Skeletal muscle tissue (tissue), 5 donors: ENCODE measurements around the gene GNGT1. TPM values are rescaled to one million over a fixed set of nuclear protein-coding genes. Genes with fewer than 3 reads are reported as not detected.

Source experiments
- H3K27ac ChIP-seq: one replicate; pipeline ENCODE4 v1.7.0; 2013; ENCODE audit warnings: mild to moderate bottlenecking, low read depth, low read length, inconsistent platforms
- H3K27me3 ChIP-seq, 3 donors: one replicate each; pipeline ENCODE4 v1.7.0; 2013; ENCODE audit warnings: low read length in 3 of 3; ENCODE audit not compliant: control insufficient read depth in 3 of 3, insufficient read depth in 3 of 3
- H3K36me3 ChIP-seq, 3 donors: one replicate each; pipeline ENCODE4 v1.7.0; 2013; ENCODE audit warnings: low read length in 3 of 3; ENCODE audit not compliant: control insufficient read depth in 3 of 3, insufficient read depth in 3 of 3
- H3K4me1 ChIP-seq, 3 donors: one replicate each; pipeline ENCODE4 v1.7.0; 2013; ENCODE audit warnings: low read length in 3 of 3, mild to moderate bottlenecking in 3 of 3; ENCODE audit not compliant: control insufficient read depth in 3 of 3, insufficient read depth in 3 of 3
- H3K4me3 ChIP-seq, 3 donors: one replicate each; pipeline ENCODE4 v1.7.0; 2013; ENCODE audit warnings: low read length in 3 of 3
- H3K9ac ChIP-seq, 3 donors: one replicate each; pipeline ENCODE4 v1.7.0; 2013; ENCODE audit warnings: low read length in 3 of 3, mild to moderate bottlenecking in 3 of 3, moderate library complexity in 2 of 3, low read depth in 1 of 3
- H3K9me3 ChIP-seq, 3 donors: one replicate each; pipeline ENCODE4 v1.7.0; 2013; ENCODE audit warnings: low read length in 3 of 3; ENCODE audit not compliant: control insufficient read depth in 3 of 3
- small RNA-seq: library from RNA; depleted of rRNA; stranded (forward); fragments of <200 nt; gene quantifications from one replicate; pipeline ENCODE3, GENCODE V24; 2014
- total RNA-seq: library from RNA; depleted of rRNA; stranded (reverse); fragments of >200 nt; gene quantifications from one replicate; pipeline ENCODE4 v1.2.3, GENCODE V29; 2014
- donor health status: Osteomylitis.

GNGT1 gene
- total RNA-seq, 1 donor from 2014 or later: not detected

DNA sequence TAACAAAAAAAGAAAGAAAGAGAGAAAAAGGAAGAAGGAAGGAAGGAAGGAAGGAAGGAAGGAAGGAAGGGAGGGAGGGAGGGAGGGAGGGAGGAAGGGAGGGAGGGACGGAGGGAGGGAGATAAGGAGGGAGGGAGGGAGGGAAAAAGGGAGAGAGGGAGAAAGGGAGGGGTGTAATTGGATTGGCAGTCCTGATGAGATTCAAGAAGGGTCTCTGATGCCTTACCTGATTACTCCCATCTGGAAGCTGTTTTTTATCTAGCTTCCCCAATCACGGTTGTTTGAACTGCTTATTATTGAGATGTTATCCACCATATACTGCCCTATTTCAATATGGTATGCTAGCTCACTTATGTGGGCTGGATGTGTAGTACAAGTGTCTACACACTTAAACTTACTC, 42.5 kb downstream of the GNGT1 start:
- no peaks in the 10 kb centered on the region for H3K9me3 ChIP-seq
- H3K9ac ChIP-seq: no peak overlapping the region
- no peak overlapping the region for H3K27ac ChIP-seq

DNA sequence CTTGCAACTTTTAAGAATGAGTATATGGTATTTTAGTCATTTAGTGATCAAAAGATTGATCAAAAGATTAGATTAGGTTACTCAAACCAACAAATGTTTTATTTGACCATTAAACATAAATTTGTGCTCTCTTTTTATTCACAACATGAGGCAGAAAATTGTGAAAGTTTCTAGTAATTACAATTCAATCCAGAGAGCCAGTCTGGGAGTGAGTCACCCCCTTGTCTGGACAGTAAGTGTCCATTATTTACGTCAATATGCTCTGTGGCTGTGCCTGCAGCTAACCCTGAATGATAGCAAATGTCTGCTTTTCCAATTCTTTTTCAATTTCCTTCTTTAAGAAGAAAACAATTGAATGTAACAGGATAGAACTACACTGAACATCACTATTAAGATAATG, 43.1 kb downstream of the GNGT1 start:
- no peak overlapping the region for H3K27ac ChIP-seq
- no peaks in the 10 kb centered on the region for H3K27me3 ChIP-seq
- no peak overlapping the region for H3K9ac ChIP-seq

More for the DNA sequence above, 42.5 kb downstream of the GNGT1 start:
- Histone ChIP-seq H3K36me3 (no peaks in the 10 kb centered on the region), H3K27me3 (no peaks in the 10 kb centered on the region), H3K4me3 (no peak overlapping the region), H3K4me1 (peaks cover 0 to 4% (median 0%) of the 10 kb centered on the region in 3 donors)

DNA sequence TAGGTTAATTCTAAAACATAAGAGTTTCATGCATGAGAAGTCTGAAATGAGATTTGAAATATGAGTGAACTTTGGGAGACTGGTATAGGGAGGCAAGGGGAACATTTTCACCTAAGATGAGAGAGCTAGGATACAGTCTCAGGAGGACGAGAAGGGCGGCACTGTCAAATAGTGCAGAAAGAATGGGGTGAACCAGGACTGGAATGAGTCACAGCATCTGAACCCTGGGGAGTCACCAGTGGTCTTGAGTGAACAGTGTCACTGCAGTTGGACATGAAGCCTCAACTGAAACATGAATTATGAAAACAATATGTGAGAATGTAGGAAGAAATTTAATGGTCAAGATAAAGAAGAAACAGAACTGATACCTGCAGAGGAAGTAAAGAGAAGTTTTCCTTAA, 48.9 kb downstream of the GNGT1 start:
- H3K4me1 ChIP-seq: no peaks in the 10 kb centered on the region
- H3K4me3 ChIP-seq: no peak overlapping the region
- no peak overlapping the region for H3K27ac ChIP-seq
- H3K9ac ChIP-seq: no peak overlapping the region
- H3K27me3 ChIP-seq: no peaks in the 10 kb centered on the region
- H3K9me3 ChIP-seq: no peaks in the 10 kb centered on the region
- no peaks in the 10 kb centered on the region for H3K36me3 ChIP-seq

More for the DNA sequence above, 43.1 kb downstream of the GNGT1 start:
- Histone ChIP-seq H3K36me3 (no peaks in the 10 kb centered on the region), H3K4me3 (no peak overlapping the region), H3K9me3 (no peaks in the 10 kb centered on the region), H3K4me1 (peaks cover 0 to 4% (median 0%) of the 10 kb centered on the region in 3 donors)

DNA sequence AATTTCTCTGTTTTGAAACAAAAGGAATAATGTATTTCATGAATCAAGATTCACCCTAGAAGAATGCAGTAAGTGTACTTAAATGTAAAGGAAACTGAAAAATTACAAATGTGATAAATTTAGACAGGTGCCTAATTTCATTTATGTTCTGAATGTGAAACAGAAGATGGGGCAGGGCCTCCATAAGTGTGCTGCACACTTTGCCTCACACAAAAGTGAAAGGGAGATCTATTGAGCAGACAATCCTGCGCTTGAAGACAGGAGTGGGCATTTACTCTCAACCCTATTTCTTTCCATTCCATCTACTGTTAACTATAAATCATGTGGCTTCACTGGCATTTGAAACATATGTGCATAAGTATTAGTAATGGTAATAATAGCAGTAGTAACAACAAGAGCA, 51.4 kb downstream of the GNGT1 start:
- no peaks in the 10 kb centered on the region for H3K36me3 ChIP-seq
- H3K4me1 ChIP-seq: no peaks in the 10 kb centered on the region
- no peak overlapping the region for H3K4me3 ChIP-seq
- no peaks in the 10 kb centered on the region for H3K9me3 ChIP-seq
- no peak overlapping the region for H3K27ac ChIP-seq
- H3K9ac ChIP-seq: no peak overlapping the region
- H3K27me3 ChIP-seq: no peaks in the 10 kb centered on the region

DNA sequence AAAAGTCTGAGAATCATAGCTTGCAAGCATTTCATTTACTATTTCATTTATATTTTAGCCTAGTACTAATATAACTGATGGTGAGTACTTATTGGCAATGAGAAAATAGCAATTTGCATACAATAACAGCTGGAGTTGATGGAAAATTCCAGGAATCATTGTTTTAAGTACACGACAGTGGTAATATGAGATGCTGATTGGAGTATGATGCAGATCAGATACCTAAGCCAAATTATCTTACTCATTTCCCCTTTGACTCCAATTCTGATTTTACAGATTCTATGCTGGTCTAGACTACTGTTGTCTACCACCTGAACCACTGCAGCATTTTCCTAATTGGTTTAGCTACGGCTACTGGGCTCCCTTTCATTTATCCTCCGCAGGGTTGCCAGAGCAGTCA, 51.8 kb downstream of the GNGT1 start:
- H3K27ac ChIP-seq: no peak overlapping the region
- no peaks in the 10 kb centered on the region for H3K9me3 ChIP-seq
- H3K4me3 ChIP-seq: no peak overlapping the region
- no peak overlapping the region for H3K9ac ChIP-seq
- H3K27me3 ChIP-seq: no peaks in the 10 kb centered on the region
- no peaks in the 10 kb centered on the region for H3K36me3 ChIP-seq
- no peaks in the 10 kb centered on the region for H3K4me1 ChIP-seq

DNA sequence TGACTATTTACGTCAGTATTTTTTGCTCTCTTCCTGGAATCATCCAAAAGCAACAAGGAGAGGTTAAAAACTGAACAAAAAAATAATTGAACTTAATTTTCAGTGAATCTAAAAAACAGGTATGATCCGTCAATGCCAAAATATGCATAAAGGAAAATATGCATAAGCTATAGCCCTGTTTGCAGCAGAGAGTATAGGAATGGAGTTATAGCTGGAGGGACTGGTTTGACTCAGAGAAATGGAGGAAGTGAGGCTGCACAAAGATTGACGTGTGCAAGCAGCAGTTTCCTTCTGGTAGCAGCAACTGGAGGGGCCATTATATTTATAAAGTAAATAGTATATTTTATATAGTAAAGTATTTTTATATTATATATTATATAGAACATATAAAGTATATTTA, 52.3 kb downstream of the GNGT1 start:
- no peak overlapping the region for H3K27ac ChIP-seq
- H3K4me1 ChIP-seq: no peaks in the 10 kb centered on the region
- no peaks in the 10 kb centered on the region for H3K27me3 ChIP-seq
- H3K9ac ChIP-seq: no peak overlapping the region
- H3K36me3 ChIP-seq: no peaks in the 10 kb centered on the region
- H3K9me3 ChIP-seq: no peaks in the 10 kb centered on the region
- H3K4me3 ChIP-seq: no peak overlapping the region

Small RNA genes within 50 kb of the gene (small RNA-seq; reads per million reads assigned to genes)
- not detected for gene AC002076.2

Other genes with a start within 250 kb of the GNGT1 start
- gene TFPI2, start 15.8 kb upstream of the GNGT1 start, total RNA-seq: 1.0 TPM
- 20.4 TPM for gene GNG11, start 15.2 kb downstream of the GNGT1 start, total RNA-seq
- 19.3 TPM for gene BET1, start 97.8 kb downstream of the GNGT1 start, total RNA-seq